ENCODE results near the gene EXOC4.

Gene EXOC4

DNA sequence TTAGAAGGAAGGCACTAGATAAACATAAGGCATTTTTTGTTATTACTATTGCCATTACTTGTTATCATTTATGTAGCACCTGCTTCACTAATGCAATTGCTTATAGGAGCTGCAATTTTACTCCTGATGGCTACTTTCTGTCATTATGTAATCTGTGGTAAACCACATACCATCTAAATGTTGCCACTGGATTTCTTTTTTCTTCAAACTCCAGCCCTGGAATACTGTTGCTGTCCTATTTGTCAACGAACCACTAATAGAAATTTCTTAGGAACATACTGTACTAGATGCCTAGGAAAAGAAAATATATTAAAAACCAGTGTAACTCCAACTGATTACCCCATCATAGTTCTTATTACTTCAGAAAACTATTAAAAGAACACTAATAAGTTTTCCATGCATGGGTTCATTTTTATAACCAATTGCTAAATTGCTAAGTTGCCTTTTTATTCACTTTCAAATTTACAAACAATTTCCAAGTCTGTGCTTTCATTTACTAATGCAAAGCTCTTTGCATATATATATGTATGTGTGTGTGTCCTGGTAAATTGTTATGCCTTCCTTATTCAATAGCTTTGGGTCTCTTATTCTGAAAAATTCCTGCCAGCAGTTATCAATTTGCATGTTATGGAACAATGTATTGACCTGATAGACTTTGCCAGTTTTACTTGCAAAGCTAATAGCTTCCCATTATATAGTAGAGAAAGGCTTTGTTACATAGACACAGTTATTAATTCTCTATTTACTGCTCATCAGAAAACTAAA, 287.4 kb downstream of the EXOC4 start:
- no peak for DNase-seq (ENCODE audit: low spot score)

DNA sequence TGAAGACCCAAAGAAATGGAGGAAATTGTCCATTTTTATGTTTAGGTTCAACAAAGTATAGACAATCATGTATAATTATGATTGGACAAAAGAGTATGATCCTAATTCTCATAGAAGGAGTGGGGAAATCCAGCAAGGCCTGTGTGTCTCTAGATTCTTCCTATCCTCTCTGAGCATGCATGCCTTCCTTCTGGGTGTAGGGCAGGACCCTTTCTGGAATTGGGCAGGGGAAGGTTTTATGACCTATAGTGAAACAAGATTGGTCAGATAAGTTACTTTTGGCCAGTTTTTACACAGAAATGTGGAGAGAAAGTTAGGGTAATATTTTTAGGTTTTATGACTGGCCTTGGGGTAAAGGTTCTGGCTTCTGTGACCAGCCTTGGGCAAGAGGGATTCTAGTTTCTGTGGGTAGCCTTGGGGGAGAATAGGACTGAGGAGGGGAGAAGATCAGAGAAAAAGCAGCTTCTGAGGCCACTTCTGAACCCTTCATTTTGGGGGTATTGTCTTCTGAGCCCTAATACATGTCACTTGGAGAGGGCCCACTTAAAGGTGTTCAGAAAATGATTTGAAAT, 289.4 kb downstream of the EXOC4 start:
- no peak for DNase-seq (ENCODE audit: low spot score)

DNA sequence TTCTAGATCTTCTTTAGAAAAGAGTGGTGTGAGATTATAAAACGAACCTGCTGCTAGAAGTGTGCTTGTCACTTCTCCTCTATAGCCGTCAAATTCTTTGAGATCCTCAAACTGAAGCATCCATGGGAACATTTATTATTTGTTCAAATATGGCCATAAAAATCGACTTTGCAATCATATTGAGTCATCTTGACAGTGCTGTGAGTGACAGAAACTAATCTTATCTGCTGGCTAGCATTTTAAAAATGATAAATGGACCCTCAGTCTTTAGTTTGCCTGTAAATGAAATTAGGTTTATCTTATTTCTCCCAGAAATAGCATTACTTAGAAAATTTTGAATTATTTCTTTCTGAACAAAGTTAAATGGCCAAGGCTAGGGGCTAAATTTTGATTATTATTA, 290.8 kb downstream of the EXOC4 start:
- DNase-seq (ENCODE audit: low spot score), result no peak

DNA sequence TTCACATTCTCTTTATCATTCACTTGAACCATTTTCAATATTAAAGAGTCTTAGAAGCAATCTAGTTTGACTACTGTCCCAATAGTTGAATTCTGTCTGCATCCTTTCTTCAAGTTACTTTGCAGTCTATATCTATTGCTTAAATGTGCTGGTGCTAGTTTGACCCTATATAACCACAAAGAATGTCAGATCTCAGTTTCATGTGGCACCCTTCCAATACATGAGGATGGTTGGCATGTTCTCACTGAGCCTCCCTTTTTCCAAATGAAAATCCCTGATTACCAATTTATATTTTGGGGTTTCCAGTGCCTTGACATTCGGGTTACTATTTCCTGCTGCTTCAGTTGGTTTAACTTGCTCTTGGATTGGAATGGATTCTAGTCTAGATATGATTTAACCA, 292.7 kb downstream of the EXOC4 start:
- DNase-seq (ENCODE audit: low spot score), result no peak

DNA sequence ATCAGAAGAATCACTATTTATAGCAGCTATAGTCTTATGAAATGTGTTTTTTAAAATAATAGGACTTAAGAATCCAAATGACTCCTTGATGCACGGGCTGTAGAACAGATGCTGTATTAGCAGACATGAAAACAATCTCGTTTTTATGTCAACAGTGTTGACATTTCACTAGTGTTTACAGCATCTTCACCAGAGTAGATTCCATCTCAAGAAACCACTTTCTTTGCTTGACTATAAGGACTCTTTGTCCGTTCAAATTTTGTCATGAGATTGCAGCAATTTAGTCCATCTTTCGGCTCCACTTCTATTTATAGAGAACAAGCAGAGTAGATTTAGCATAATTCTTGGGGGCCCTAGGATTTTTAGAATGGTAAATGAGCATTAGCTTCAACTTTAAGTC, 295.1 kb downstream of the EXOC4 start:
- no peak for DNase-seq (ENCODE audit: low spot score)

DNA sequence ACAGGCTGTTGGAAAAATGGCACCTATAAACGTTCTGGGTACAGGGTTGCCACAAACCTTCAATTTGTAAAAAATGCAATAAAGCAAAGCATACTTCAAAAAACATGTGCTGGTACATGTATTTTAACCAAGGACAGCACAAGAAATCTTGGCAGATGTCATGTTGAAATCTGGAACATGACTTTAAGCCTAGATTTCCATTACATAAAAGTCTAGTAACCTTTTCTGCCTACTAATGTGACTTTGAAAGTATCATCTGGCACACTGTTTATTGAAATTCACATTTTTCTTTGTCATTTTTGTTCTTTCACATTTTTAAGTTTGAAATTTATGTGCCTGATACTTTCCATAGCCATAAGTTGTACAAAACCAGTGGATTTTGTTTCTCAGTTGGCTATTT, 296.8 kb downstream of the EXOC4 start:
- no peak for DNase-seq (ENCODE audit: low spot score)

DNA sequence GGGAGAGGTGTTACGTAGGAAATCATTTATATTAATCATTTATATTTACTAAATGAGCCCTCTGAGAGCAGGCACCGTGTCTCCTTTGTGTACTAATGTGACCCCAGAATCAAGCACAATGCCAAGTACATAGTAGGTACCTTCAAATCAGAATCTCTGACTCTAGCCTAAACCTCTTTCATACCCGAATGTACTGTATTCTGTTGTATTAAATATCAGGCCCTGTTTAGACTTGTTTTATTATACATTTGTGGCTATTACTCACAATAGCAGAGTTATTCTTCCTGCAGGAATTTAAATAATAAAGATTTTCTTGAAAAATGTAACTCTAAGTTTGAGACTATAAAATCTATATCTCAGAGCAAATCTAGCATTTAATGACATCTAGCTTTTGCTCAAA, 297.3 kb downstream of the EXOC4 start:
- DNase-seq (ENCODE audit: low spot score), result no peak

DNA sequence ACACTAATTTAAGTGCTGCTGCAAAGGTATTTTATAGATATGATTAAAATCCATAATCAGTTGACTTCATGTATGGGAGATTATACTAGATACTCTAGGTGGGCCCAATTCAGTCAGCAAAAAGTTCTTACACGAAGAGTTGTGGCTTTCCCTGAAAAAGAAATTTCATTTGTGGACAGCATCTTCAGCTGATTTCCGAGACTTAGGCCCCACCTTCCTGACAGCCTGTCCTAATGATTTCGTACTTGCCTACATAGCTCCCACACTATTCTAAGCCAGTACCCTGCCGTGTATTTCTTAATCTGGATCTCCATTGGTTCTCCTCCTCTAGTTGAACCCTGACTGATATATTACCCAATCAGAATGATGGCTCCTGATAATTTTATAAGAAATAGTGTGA, 297.9 kb downstream of the EXOC4 start:
- no peak for DNase-seq (ENCODE audit: low spot score)

DNA sequence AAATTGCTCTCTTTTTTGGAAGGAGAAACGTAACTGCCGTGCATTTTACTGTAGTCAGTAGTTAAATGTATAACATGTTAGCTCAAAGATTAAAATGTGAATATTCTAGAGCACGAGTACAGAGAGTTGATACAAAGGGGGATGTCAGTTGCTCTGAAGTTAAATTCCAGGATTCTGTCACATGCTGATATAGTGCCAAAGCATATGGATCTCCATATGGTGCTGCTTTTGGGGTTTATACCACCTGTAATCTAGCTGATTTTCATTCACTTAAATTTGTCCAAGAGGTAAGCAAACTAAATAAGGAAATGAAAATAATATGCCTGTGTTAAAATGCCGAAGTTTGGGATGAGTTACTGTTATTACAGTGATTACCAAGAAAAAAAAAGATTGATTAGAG, 298.6 kb downstream of the EXOC4 start:
- DNase-seq (ENCODE audit: low spot score), result no peak

DNA sequence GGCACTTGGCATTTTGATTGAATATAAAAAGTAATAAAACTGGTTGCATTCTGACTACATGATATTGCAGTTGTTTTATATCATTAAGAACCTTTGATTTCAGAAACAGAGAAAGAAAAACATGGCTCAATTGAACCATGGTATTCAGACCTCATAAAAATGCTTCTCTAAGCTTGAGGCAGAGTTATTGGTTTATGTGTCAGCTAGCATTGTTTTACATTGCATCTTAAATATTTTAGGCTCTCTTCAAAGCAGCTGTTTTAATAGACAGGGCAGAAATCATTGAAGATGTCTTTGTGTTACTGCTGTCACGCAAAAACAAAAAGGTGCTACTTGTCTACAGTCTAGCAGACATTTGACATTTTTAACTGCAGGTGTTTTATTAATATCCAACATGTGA, 299.2 kb downstream of the EXOC4 start:
- no peak for DNase-seq (ENCODE audit: low spot score)

DNA sequence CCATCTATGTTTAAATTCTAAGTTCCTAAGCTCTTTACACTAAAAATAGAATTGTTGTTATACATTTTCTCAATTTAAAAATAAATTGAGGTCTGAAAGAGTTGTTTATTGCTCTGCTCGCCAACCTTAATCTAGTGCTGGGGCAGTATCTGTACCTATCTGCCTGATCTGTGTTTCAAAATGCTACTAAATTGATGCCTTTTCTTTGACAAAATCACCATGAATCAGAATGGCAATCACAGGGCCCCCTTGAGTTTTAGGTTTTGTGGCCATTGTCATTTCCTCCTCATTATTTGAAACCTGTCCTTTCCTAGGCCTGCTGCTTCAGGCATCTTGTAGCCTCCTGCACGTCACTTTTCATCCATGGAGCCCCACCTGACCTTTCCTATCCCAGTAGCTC, 301.5 kb downstream of the EXOC4 start:
- no peak for DNase-seq (ENCODE audit: low spot score)

DNA sequence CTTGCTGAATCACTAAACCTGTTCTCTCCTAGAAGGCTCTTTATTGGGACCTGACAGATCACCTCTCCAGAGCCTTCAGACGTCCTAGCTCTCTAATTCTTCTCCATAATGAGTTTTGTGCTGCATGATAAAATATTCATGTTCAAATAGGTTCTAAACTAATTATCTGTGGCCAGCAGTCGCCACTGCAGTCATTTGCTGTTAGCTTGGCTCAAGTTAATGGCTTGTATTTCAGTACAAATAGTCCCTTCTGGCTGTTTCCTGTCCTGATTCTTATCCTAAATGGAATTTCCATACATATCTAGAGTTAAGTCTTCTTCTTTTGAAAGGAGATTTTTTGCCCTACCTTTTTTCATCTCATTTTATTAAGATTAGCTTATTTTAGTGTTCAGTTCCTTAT, 303.2 kb downstream of the EXOC4 start:
- DNase-seq (ENCODE audit: low spot score), result no peak

DNA sequence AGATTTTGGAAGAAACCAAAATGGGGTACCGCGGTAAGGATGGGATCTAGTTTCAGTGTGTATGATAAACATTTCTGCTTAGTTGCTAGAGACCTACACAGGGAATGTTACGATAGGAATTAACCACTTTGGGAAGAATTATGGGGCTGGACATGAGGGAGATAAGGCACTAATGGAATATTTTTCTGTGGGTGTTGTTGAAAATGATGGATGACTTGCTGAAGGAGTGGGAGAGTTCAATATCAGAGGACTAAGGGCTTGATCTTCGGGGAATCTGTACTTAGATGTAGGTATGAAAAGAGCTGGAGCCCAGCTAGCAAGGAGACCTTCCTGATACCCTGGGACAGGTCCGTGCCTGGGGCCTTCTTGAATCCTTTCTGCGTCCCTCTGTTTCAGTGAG, 303.7 kb downstream of the EXOC4 start:
- no peak for DNase-seq (ENCODE audit: low spot score)

DNA sequence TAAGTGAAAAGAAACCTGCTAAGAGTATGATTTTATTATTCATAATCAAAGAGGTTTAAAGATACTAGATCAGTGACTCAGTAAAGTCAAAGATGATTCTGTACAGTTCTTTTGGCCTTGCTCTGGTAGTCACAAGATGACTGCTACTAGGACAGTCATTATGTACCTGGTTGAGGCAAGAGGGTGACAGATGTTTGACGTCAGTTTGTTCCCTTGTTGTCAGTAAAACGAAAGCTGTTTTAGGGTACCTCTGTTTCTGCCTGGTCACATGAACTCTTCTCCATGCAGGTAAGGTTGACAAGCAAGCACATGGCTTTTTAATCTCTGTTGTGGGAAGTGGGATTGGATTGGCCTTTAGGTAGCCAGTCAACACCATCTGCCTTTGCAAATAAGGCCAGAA, 308.0 kb downstream of the EXOC4 start:
- no peak for DNase-seq (ENCODE audit: low spot score)

DNA sequence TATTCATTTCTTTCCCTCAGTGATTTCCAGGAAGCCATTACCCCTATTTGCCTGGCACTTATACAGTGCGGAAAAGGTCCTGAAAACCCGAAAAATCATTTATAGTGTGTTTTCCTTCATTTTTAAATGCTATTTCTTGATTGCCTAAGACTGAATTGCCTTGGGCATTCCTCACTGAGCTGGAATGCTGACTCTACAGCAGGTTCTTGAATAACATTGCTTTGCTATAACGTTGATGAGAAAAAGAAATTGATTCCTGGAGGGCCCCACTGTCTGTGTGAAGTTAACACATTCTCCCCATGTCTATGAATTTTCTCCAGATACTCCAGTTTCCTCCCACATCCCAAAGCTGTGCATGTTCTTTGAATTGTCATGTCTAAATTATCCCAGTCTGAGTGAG, 308.5 kb downstream of the EXOC4 start:
- no peak for DNase-seq (ENCODE audit: low spot score)

DNA sequence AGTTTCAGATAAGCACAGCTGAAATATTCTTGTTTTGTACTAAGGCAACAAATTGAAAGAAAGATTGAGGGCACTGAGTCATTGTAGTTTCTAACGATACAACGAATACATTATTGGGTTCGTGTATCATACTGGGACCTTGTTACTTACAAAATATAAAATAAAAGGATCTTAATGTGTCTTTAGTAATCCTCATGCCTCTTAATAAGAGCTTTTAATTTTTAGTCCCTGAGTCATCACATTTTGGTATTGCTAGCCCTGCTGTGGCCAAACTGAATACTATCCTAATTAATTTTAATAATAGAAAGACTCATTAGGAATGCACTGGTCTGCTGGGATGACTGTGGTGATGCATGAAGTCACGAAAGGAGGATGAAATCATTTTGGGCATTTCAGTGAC, 309.7 kb downstream of the EXOC4 start:
- DNase-seq (ENCODE audit: low spot score), result peak; percentile 73

DNA sequence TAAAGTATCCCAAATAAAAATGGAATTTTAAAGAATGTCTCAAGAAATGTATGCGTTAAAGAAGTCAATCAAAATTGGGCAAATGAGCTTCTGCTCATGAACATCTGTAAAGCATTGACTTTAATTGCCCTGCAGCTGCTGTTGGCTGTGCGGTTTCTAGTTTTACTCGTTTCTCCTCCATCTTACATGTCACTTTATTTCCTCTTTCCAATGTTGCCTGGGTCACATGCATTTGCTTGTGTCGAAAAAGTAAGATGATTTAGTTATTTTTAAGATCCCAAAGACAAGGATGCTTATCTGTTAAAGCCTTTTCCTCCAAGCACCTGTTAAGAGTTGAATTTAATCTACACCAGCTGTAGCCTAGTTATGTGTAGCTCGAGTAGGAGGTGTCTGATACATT, 310.4 kb downstream of the EXOC4 start:
- DNase-seq (ENCODE audit: low spot score), result no peak

DNA sequence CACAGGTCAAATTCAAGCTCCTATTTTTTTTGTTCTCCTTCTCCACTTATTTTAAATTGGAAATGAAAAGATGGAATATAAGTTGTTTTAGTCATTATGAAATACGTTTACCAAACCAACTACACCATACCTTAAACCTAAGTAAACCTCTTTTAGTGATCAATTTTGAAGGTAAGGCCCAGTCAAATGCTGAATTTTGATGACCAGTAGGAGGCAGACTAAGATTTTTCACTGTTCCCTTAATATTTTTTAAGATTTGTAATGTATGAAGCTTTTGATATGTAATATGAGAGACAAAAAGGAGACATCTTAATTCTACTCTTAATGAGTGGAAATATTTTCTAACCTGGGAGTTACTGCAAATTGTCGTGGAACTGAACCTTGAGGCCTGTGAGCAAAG, 311.6 kb downstream of the EXOC4 start:
- no peak for DNase-seq (ENCODE audit: low spot score)

DNA sequence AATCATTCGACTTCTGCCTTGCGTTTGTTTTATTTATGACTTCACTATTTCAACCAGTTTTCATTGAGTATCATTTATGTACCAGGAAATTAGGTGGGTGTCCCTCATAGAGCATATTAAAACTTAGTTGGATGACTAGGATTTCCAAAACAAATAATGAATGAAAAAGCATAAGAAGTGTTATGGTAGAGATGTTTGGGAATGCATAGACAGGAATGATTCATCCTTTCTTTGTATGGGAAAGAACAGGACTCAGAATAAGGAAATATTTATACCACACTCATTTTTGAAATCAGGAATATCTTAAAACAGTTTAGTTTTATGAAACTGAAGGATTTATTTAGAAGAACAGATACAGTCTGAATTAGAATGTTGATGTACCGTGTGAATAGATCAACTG, 315.7 kb downstream of the EXOC4 start:
- DNase-seq (ENCODE audit: low spot score), result no peak

DNA sequence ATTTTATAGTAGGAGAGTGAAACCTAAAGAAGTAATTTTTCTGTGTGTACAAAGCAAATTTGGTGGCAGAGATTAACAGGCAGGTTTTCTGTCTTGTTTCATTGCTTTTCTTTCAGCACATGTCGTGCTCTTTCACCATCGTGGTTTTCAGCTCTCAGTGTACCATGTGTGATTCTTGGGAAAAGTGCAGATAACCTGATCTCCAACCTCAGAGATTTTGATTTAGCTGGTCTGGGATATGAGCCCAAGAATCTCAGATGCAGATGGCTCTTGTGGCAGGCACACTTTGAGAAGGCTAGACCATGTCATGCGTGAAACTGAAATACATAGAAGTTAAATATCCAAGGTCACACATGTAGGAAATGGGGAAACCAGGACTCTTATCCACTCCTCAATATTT, 317.4 kb downstream of the EXOC4 start:
- DNase-seq (ENCODE audit: low spot score), result no peak

DNA sequence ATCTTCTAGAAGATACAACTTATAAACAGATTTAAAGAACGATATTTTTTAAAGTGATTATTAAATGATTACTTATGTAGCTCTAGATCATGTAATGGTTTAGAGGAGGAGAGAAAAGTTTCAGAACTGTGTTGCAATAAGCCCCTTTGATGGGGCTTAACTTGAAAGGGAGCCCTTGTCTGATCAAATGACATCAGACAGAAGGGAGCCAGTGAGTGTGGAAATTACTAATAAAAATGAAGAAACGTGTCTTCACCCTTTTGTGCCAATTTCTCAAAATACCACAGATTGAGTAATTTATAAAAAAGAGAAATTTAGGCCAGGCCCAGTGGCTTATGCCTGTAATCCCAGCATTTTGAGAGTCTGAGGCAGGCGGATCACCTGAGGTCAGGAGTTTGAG, 318.2 kb downstream of the EXOC4 start:
- DNase-seq (ENCODE audit: low spot score), result peak; percentile 27

DNA sequence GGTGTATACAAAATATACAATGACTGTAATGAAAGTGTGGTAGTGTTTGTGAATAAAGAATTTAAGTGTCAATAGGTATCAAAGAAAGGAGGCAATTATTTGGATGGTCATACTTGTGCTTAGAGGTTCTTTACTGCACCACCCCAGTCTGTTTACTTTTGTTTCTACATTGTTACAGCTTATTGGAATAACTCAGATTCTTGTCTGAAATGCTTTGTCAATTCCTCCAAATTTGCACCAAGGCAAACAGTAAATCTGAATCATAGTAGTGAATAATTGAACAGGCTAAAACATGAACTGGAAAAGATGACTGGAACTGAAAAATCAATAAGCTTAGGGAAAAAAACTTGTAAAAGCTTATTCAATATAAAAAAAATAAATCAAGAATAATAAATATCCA, 319.2 kb downstream of the EXOC4 start:
- no peak for DNase-seq (ENCODE audit: low spot score)

DNA sequence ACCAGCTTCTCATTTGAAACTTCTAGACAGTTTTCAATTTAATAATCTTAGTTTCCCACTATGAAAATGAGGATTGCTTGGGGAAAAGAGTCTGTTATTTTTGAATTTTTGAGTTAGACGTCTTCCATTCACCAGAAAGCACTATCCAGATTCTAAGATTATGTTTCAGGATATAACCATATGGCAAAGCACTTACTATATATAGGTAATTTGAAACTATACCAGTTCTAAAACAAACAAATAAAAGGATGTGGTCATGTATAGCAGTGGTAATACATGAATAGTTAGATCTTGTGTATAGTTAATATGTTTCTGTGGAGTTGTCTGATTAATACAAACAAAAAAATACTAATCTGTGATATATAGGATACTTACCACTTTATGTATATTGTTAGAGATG, 320.0 kb downstream of the EXOC4 start:
- no peak for DNase-seq (ENCODE audit: low spot score)

DNA sequence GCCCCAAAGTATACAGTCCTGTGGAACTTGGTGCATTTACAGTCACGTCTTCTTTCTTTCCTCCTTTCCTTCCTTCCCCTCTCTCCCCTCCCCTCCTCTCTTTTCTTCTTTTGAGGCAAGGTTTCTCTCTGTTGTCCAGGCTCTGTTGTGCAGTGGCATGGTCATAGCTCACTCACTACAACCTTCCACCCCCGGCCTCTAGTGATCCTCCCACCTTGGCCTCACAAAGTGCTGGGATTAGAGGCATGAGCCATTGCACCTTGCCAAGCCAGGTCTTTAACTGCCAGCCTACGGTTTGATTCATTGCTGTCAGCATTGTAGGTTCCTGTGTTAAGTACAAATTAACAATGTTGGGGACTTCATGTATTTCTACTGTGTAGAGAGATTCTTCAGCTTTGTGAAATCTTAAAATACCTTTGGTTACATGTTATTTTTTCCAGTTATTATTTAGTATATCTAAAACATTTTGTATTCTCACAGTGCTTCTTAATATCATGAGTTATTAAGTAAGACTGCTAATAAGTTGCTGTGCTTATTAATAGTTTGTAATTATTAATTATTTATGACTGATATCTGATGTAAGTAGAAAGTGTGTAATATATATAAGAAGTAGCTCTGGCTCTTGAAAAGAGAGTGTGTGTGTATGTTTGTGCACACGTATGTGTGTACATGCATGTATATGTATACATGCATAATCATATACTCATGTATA, 320.8 kb downstream of the EXOC4 start:
- no peak for DNase-seq (ENCODE audit: low spot score)
